IMR-90 (cell line): ENCODE measurements around the gene CARMIL1. TPM values are rescaled to one million over a fixed set of nuclear protein-coding genes. Genes with fewer than 3 reads are reported as not detected.
A peak's percentile ranks its signal among the peaks of the same experiment; 100 is the strongest.

Source experiments
- ATAC-seq: fragments of 200-7000 bp; cut with Tn5 transposase; 2 replicates; pipeline ENCODE4 v1.9.1; 2020; ENCODE audit warnings: low read depth, mild to moderate bottlenecking, moderate library complexity
- BruUV-seq: library from RNA; stranded (reverse); fragments of 400-500 nt; replicated peaks from 2 replicates; lab custom pipeline; 2021; lab: Mats Ljungman, UMichigan
- CTCF ChIA-PET: fragments of 300-600 bp; formaldehyde crosslinking; extraction: SDS; loops from one replicate; lab custom pipeline; 2021; ENCODE audit warnings: antibody characterized with exemption; lab: Yijun Ruan, JAX
- POLR2A ChIA-PET: fragments of 300-600 bp; sonication (Branson Sonifier 250); formaldehyde crosslinking; loops from one replicate; lab custom pipeline; 2022; ENCODE audit warnings: antibody characterized with exemption; ENCODE audit not compliant: unreplicated experiment; lab: Charles Lee
- DNase-seq: peaks from one replicate; pipeline ENCODE4 v3.0.0; 2013
- H2AFZ ChIP-seq: replicated peaks from 2 replicates; pipeline ENCODE3; 2013; ENCODE audit warnings: low read length, mild to moderate bottlenecking; ENCODE audit not compliant: poor library complexity
- H2AK5ac ChIP-seq: 2 replicates; pipeline ENCODE4 v1.6.1; 2013; ENCODE audit warnings: low read depth, low read length, inconsistent platforms
- H2AK9ac ChIP-seq: replicated peaks from 2 replicates; pipeline ENCODE3; 2013; ENCODE audit warnings: mild to moderate bottlenecking, low read depth, low read length, moderate library complexity; ENCODE audit not compliant: poor library complexity
- H2BK120ac ChIP-seq: 2 replicates; pipeline ENCODE4 v1.6.1; 2013; ENCODE audit warnings: low read depth, low read length, inconsistent platforms
- H2BK15ac ChIP-seq: 3 replicates; pipeline ENCODE4 v1.6.1; 2013; ENCODE audit warnings: low read depth, low read length, inconsistent platforms
- H2BK20ac ChIP-seq: 2 replicates; pipeline ENCODE4 v1.6.1; 2013; ENCODE audit warnings: low read depth, mild to moderate bottlenecking, inconsistent platforms, low read length, moderate library complexity
- H2BK5ac ChIP-seq: 2 replicates; pipeline ENCODE4 v1.6.1; 2013; ENCODE audit warnings: mild to moderate bottlenecking, low read depth, low read length, inconsistent platforms; ENCODE audit not compliant: poor library complexity, severe bottlenecking
- H3K14ac ChIP-seq: replicated peaks from 2 replicates; pipeline ENCODE4 v1.6.1; 2013; ENCODE audit warnings: low read depth, low read length, inconsistent platforms
- H3K18ac ChIP-seq: 2 replicates; pipeline ENCODE4 v1.6.1; 2013; ENCODE audit warnings: low read depth, low read length, control low read depth
- H3K23ac ChIP-seq: 2 replicates; pipeline ENCODE4 v1.6.1; 2013; ENCODE audit warnings: low read depth, low read length, inconsistent platforms
- H3K27ac ChIP-seq: 2 replicates; pipeline ENCODE4 v1.5.1; 2013; ENCODE audit warnings: mild to moderate bottlenecking, control low read depth, low read length; ENCODE audit not compliant: insufficient read depth
- H3K27me3 ChIP-seq: 2 replicates; pipeline ENCODE4 v1.6.1; 2013; ENCODE audit warnings: low read length; ENCODE audit not compliant: control insufficient read depth, insufficient read depth
- H3K36me3 ChIP-seq: 2 replicates; pipeline ENCODE4 v1.6.1; 2013; ENCODE audit warnings: low read length, mixed read lengths; ENCODE audit not compliant: control insufficient read depth, insufficient read depth
- H3K4ac ChIP-seq: 2 replicates; pipeline ENCODE4 v1.6.1; 2013; ENCODE audit warnings: low read depth, low read length, inconsistent platforms
- H3K4me1 ChIP-seq: 2 replicates; pipeline ENCODE4 v1.6.1; 2013; ENCODE audit warnings: low read length, mixed read lengths; ENCODE audit not compliant: control insufficient read depth, insufficient read depth
- H3K4me2 ChIP-seq: 2 replicates; pipeline ENCODE4 v1.6.1; 2013; ENCODE audit warnings: low read depth, mild to moderate bottlenecking, control low read depth, low read length, moderate library complexity
- H3K4me3 ChIP-seq: 2 replicates; pipeline ENCODE4 v1.5.1; 2013; ENCODE audit warnings: low read depth, mild to moderate bottlenecking, control low read depth, low read length, moderate library complexity; ENCODE audit not compliant: insufficient read depth
- H3K56ac ChIP-seq: 2 replicates; pipeline ENCODE4 v1.6.1; 2013; ENCODE audit warnings: low read length, inconsistent platforms; ENCODE audit not compliant: insufficient read depth; ENCODE audit errors: extremely low read depth
- H3K79me1 ChIP-seq, 2 experiments: 2 replicates each; pipeline ENCODE4 v1.6.1; 2013; ENCODE audit warnings: low read length in 2 of 2, inconsistent platforms in 1 of 2, low read depth in 1 of 2
- H3K9ac ChIP-seq: 2 replicates; pipeline ENCODE4 v1.6.1; 2013; ENCODE audit warnings: low read depth, low read length, control low read depth
- H3K9me1 ChIP-seq: 2 replicates; pipeline ENCODE4 v1.6.1; 2013; ENCODE audit warnings: low read length, inconsistent platforms; ENCODE audit not compliant: insufficient read depth
- H3K9me3 ChIP-seq: 2 replicates; pipeline ENCODE4 v1.6.1; 2013; ENCODE audit warnings: low read length; ENCODE audit not compliant: control insufficient read depth, insufficient read depth
- H4K20me1 ChIP-seq: 2 replicates; pipeline ENCODE4 v1.6.1; 2013; ENCODE audit warnings: low read length, inconsistent platforms; ENCODE audit not compliant: insufficient read depth
- H4K5ac ChIP-seq: 2 replicates; pipeline ENCODE4 v1.6.1; 2013; ENCODE audit warnings: mild to moderate bottlenecking, low read depth, low read length, control low read depth
- H4K8ac ChIP-seq, 2 experiments: 2 replicates each; pipeline ENCODE4 v1.6.1; 2013; ENCODE audit warnings: low read depth in 2 of 2, low read length in 2 of 2, control low read depth in 1 of 2, inconsistent platforms in 1 of 2
- H4K91ac ChIP-seq: 2 replicates; pipeline ENCODE4 v1.6.1; 2013; ENCODE audit warnings: low read depth, low read length, inconsistent platforms; ENCODE audit not compliant: insufficient read depth
- BHLHE40 ChIP-seq: fragments of 150-350 bp; IDR thresholded peaks from 2 replicates; pipeline ENCODE4 v1.6.1; 2016; ENCODE audit warnings: mild to moderate bottlenecking, low read depth, low read length
- CEBPB ChIP-seq: IDR thresholded peaks from 2 replicates; pipeline ENCODE4 v1.6.1; 2012; ENCODE audit warnings: low read depth, low read length, improper control_type of control experiment
- CHD1 ChIP-seq: IDR thresholded peaks from 2 replicates; pipeline ENCODE4 v1.6.1; 2012; ENCODE audit warnings: low read depth, low read length, improper control_type of control experiment
- CTCF ChIP-seq: conservative IDR thresholded peaks from 2 replicates; pipeline ENCODE4 v1.5.1; 2012; ENCODE audit warnings: mild to moderate bottlenecking, low read depth, low read length, improper control_type of control experiment
- ELK1 ChIP-seq: fragments of 150-350 bp; IDR thresholded peaks from 2 replicates; pipeline ENCODE4 v1.6.1; 2016; ENCODE audit warnings: low read depth, mild to moderate bottlenecking, low read length, moderate library complexity, borderline replicate concordance
- FOS ChIP-seq: fragments of 150-350 bp; IDR thresholded peaks from 2 replicates; pipeline ENCODE4 v1.6.1; 2016; ENCODE audit warnings: low read depth, low read length
- MXI1 ChIP-seq: IDR thresholded peaks from 2 replicates; pipeline ENCODE4 v1.6.1; 2012; ENCODE audit warnings: low read depth, mild to moderate bottlenecking, low read length, moderate library complexity, borderline replicate concordance
- NFE2L2 ChIP-seq: fragments of 150-350 bp; IDR thresholded peaks from 2 replicates; pipeline ENCODE4 v1.6.1; 2016; ENCODE audit warnings: low read depth, mild to moderate bottlenecking, low read length
- POLR2A ChIP-seq: IDR thresholded peaks from 2 replicates; pipeline ENCODE4 v1.6.1; 2012; ENCODE audit warnings: mild to moderate bottlenecking, low read depth, low read length
- RCOR1 ChIP-seq: IDR thresholded peaks from 2 replicates; pipeline ENCODE4 v1.6.1; 2012; ENCODE audit warnings: mild to moderate bottlenecking, low read length, improper control_type of control experiment; ENCODE audit not compliant: insufficient replicate concordance
- SMC3 ChIP-seq: fragments of 150-350 bp; IDR thresholded peaks from 2 replicates; pipeline ENCODE4 v1.6.1; 2016; ENCODE audit warnings: low read depth, mild to moderate bottlenecking, antibody characterized with exemption, low read length, moderate library complexity
- WGBS, 2 experiments: methylation state at CpG; one replicate each; pipeline versions ENCODE4 v1.1.5 to v1.1.7; 2013; ENCODE audit warnings: missing lambda C conversion rate in 2 of 2; ENCODE audit not compliant: insufficient read length in 1 of 2; ENCODE audit errors: extremely low coverage in 2 of 2; 5-methylcytosine and 5-hydroxymethylcytosine counted together
- dilution Hi-C: fragments of 300-500 bp; cut with HindIII; formaldehyde crosslinking; loops from one replicate; pipeline ENCODE4 v1.14.3; 2018; ENCODE audit warnings: low sequenced_read_pairs; ENCODE audit not compliant: unreplicated experiment
- in situ Hi-C: fragments of 300-500 bp; cut with MboI; formaldehyde crosslinking; loops from 3 replicates; pipeline ENCODE4 v1.14.3; 2019; ENCODE audit warnings: low sequenced_read_pairs, inconsistent platforms, mixed read lengths
- intact Hi-C: fragments of 100-400 bp; cut with micrococcal nuclease; formaldehyde crosslinking; loops from 2 replicates; pipeline ENCODE4 v1.10.0; 2022
- polyA plus RNA-seq, 3 experiments: library from polyadenylated mRNA; depleted of rRNA; stranded (reverse); fragments of >200 nt; gene quantifications; 2 replicates each; pipeline ENCODE4 v1.2.3, GENCODE V29; 2012; ENCODE audit warnings: low replicate concordance in 1 of 3
- total RNA-seq: library from RNA; depleted of rRNA; stranded (reverse); fragments of >200 nt; gene quantifications from 2 replicates; pipeline ENCODE4 v1.2.3, GENCODE V29; 2012

CARMIL1 gene
- total and polyA plus RNA-seq, 2 of the 4 experiments (the other 2 are of a cell fraction) = 1.3 to 2.9 TPM

- H4K5ac ChIP-seq = no peak overlapping the region
- DNase-seq = no peak
- no peak overlapping the region for H4K8ac ChIP-seq
- H2BK5ac ChIP-seq = no peak overlapping the region
- no peak overlapping the region for H2BK20ac ChIP-seq
- no peak overlapping the region for H3K4ac ChIP-seq
- ChIA-PET POLR2A (no interaction called here), CTCF (no interaction called here)
- H3K4me1 ChIP-seq = peaks cover 4% of the 10 kb centered on the region; the same call in 1 of the 2 replicates
- H2AFZ ChIP-seq = no peak overlapping the region
- no peak overlapping the region for H3K18ac ChIP-seq
- no peak overlapping the region for H3K14ac ChIP-seq
- H3K9ac ChIP-seq = no peak overlapping the region
- H3K27ac ChIP-seq = no peak overlapping the region
- no peak overlapping the region for H2BK120ac ChIP-seq
- intact Hi-C loops = no loop called here
- BruUV-seq = no TSS peak
- no peak overlapping the region for H3K23ac ChIP-seq
- WGBS, 2 experiments = no CpG with 5 or more reads among the region's 5 CpGs
- no peaks in the 10 kb centered on the region for H3K36me3 ChIP-seq
- H3K9me3 ChIP-seq = no peaks in the 10 kb centered on the region
- peaks cover 0 to 3% of the 10 kb centered on the region in 2 experiments; a peak in 1 of 4 replicates for H3K79me1 ChIP-seq
- TF ChIP-seq POLR2A = no peak
- TF ChIP-seq SMC3 = no peak
- TF ChIP-seq FOS = no peak
- no peak for TF ChIP-seq NFE2L2
- no peak for TF ChIP-seq MXI1
- TF ChIP-seq CHD1 = no peak
- no peak for TF ChIP-seq RCOR1
- TF ChIP-seq ELK1 = no peak
- no peak for TF ChIP-seq CTCF
- TF ChIP-seq BHLHE40 = no peak
- TF ChIP-seq CEBPB = no peak
- ATAC-seq = peak; percentile 76
- no peak overlapping the region for H2AK5ac ChIP-seq
- no peaks in the 10 kb centered on the region; the same call in 1 of the 2 replicates for H4K20me1 ChIP-seq
- no peak overlapping the region for H2AK9ac ChIP-seq
- H3K56ac ChIP-seq = no peak overlapping the region
- H4K91ac ChIP-seq = no peak overlapping the region
- no peak overlapping the region for H3K4me3 ChIP-seq
- H3K4me2 ChIP-seq = no peak overlapping the region
- H3K9me1 ChIP-seq = peaks cover under 1% of the 10 kb centered on the region
- H3K27me3 ChIP-seq = no peaks in the 10 kb centered on the region; the same call in 1 of the 2 replicates
- dilution Hi-C loops = no loop called here
- in situ Hi-C loops = no loop called here
- no peak overlapping the region for H2BK15ac ChIP-seq
These were observed 51.9 kb downstream of the CARMIL1 start for GRCh38 chr6:25330796-25331685.
